NT2/D1 (cell line): Measurements from ENCODE around the gene HGFAC.

Source experiments
- SUZ12 ChIP-seq: IDR thresholded peaks from 2 replicates; pipeline ENCODE4 v1.6.1; 2011; ENCODE audit not compliant: insufficient read length, insufficient read depth; ENCODE audit errors: extremely low read depth
- ZNF274 ChIP-seq: IDR thresholded peaks from 2 replicates; pipeline ENCODE4 v1.6.1; 2011; ENCODE audit warnings: mild to moderate bottlenecking, low read depth, low read length

DNA sequence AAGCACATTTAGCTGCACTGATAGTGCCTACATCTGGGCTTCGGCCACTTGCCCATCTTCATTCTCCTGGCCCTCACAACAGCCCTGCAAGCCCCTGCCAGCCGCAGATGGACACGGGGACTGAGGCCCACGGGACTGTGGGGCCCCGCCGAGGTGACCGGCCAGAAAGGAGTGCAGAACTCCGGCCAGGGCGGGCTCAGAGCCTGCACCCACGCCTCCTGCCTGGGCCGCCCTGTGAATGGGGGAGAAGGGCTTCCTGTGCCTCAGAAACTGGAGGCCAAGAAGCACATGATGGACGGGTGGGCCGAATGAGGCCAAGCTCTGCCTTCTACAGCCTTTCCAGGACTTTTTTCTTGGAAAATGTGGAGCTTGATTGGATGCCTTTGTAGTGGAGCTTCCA, 35.7 kb upstream of the HGFAC start:
- TF ChIP-seq ZNF274 (no peak), SUZ12 (no peak)
